Astrocyte (in vitro differentiated cells and primary cell): ENCODE measurements around the gene HEMK1.

Experiments
- EZH2 ChIP-seq: IDR thresholded peaks from 2 replicates; pipeline ENCODE4 v1.6.1; 2012; ENCODE audit warnings: mild to moderate bottlenecking, low read length, inconsistent platforms; ENCODE audit not compliant: insufficient read depth
- TF ChIP-seq, protein P1 (sequence below): IDR thresholded peaks from 2 replicates; pipeline ENCODE4 v1.5.1; 2011; ENCODE audit warnings: low read depth, mild to moderate bottlenecking, inconsistent platforms, low read length, moderate library complexity; ENCODE audit not compliant: insufficient read depth

DNA sequence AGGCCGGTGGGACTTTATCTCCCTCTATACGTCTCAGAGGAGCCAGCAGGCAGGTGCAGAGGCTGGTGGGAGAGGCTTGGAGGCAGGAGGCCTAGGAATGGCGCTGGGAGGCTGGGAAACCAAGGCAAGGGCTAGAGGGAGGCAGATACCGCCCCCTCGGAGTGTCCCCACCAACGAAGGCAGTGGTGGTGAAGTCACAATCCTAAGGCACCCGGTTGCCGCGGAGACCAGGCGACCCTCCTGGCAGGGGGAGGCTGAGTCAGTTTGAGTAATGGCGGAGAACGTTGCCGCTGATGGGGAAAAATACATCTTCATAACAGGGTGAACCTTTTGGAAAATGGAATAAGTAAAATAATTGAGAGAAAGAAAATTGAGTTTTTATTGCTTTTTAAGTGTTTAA, 36.0 kb upstream of the HEMK1 start:
- TF ChIP-seq, protein P1, sequence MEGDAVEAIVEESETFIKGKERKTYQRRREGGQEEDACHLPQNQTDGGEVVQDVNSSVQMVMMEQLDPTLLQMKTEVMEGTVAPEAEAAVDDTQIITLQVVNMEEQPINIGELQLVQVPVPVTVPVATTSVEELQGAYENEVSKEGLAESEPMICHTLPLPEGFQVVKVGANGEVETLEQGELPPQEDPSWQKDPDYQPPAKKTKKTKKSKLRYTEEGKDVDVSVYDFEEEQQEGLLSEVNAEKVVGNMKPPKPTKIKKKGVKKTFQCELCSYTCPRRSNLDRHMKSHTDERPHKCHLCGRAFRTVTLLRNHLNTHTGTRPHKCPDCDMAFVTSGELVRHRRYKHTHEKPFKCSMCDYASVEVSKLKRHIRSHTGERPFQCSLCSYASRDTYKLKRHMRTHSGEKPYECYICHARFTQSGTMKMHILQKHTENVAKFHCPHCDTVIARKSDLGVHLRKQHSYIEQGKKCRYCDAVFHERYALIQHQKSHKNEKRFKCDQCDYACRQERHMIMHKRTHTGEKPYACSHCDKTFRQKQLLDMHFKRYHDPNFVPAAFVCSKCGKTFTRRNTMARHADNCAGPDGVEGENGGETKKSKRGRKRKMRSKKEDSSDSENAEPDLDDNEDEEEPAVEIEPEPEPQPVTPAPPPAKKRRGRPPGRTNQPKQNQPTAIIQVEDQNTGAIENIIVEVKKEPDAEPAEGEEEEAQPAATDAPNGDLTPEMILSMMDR = no peak
- TF ChIP-seq EZH2 = no peak
